SU-DHL-6 (cell line): ENCODE results near the gene ACOT12.

Experiments
- H2AFZ ChIP-seq: fragments of 200-600 bp; sonication (generic); 2 replicates; pipeline ENCODE4 v1.6.1; 2014; ENCODE audit warnings: low read depth, mild to moderate bottlenecking, moderate library complexity, mixed read lengths, antibody characterized with exemption, low read length; ENCODE audit not compliant: severe bottlenecking
- H3F3A ChIP-seq: fragments of 200-600 bp; shearing (Covaris generic); 2 replicates; pipeline ENCODE4 v1.6.0; 2016; ENCODE audit warnings: antibody characterized with exemption, mild to moderate bottlenecking; ENCODE audit not compliant: insufficient read depth
- H3K27ac ChIP-seq: fragments of 200-600 bp; sonication (generic); 2 replicates; pipeline ENCODE4 v1.5.1; 2016; ENCODE audit warnings: low read depth, mild to moderate bottlenecking, low read length, moderate library complexity, mixed read lengths
- H3K27me3 ChIP-seq: fragments of 200-600 bp; sonication (generic), shearing (Covaris generic); 2 replicates; pipeline ENCODE4 v1.6.0; 2014; ENCODE audit warnings: mild to moderate bottlenecking, low read length
- H3K36me3 ChIP-seq: fragments of 200-600 bp; sonication (generic); 2 replicates; pipeline ENCODE4 v1.6.1; 2014; ENCODE audit warnings: mild to moderate bottlenecking, low read length, mixed read lengths
- H3K4me2 ChIP-seq: fragments of 300-600, 200-600 bp; shearing (Covaris generic), sonication (generic); 2 replicates; pipeline ENCODE4 v1.6.0; 2014; ENCODE audit warnings: low read length, low read depth, mild to moderate bottlenecking; ENCODE audit not compliant: poor library complexity, severe bottlenecking
- H3K4me3 ChIP-seq: fragments of 200-600 bp; sonication (generic); 2 replicates; pipeline ENCODE4 v1.5.1; 2014; ENCODE audit warnings: antibody characterized with exemption, low read length, mild to moderate bottlenecking, mixed read lengths; ENCODE audit not compliant: insufficient read depth, poor library complexity, severe bottlenecking
- H3K79me2 ChIP-seq: fragments of 200-600 bp; sonication (generic); 2 replicates; pipeline ENCODE4 v1.6.1; 2014; ENCODE audit warnings: mild to moderate bottlenecking, low read length, moderate library complexity; ENCODE audit not compliant: insufficient read depth
- H3K9ac ChIP-seq: fragments of 200-600 bp; sonication (generic); 2 replicates; pipeline ENCODE4 v1.7.0; 2014; ENCODE audit warnings: mild to moderate bottlenecking, low read length
- H3K9me2 ChIP-seq: fragments of 200-600 bp; sonication (generic); replicated peaks from 2 replicates; pipeline ENCODE4 v1.6.1; 2014; ENCODE audit warnings: low read length; ENCODE audit not compliant: insufficient read depth
- H3K9me3 ChIP-seq: fragments of 200-600 bp; sonication (generic); 2 replicates; pipeline ENCODE4 v1.6.1; 2014; ENCODE audit warnings: low read length, mixed read lengths; ENCODE audit not compliant: insufficient read depth
- H4K20me1 ChIP-seq: fragments of 200-600 bp; sonication (generic); 2 replicates; pipeline ENCODE4 v1.6.1; 2014; ENCODE audit warnings: low read depth, mild to moderate bottlenecking, antibody characterized with exemption, low read length, moderate library complexity, mixed read lengths
- CTCF ChIP-seq: fragments of 200-600 bp; sonication (generic); IDR thresholded peaks from one replicate; pipeline ENCODE4 v1.5.1; 2017; ENCODE audit warnings: antibody characterized with exemption, mild to moderate bottlenecking, low read length, moderate library complexity; ENCODE audit not compliant: insufficient read depth, poor library complexity, severe bottlenecking
- EZH2phosphoT487 ChIP-seq: fragments of 200-600 bp; sonication (generic), shearing (Covaris generic); conservative IDR thresholded peaks from 2 replicates; pipeline ENCODE4 v1.6.1; 2018; ENCODE audit warnings: mild to moderate bottlenecking, antibody characterized with exemption, low read length, moderate library complexity, mixed read lengths

The ACOT12 gene

GRCh38 chr5:81426359-81427030 lies 32.6 kb upstream of the ACOT12 start:
- Histone ChIP-seq H3K9me2 (no peaks in the 10 kb centered on the region), H4K20me1 (no peaks in the 10 kb centered on the region), H3K9ac (no peak overlapping the region), H3K27ac (peak overlapping the region; percentile 17; the same call in 1 of the 2 replicates), H2AFZ (no peak overlapping the region), H3K27me3 (no peaks in the 10 kb centered on the region), H3K4me3 (no peak overlapping the region), H3F3A (peaks cover 15% of the 10 kb centered on the region; the same call in 1 of the 2 replicates), H3K79me2 (no peaks in the 10 kb centered on the region), H3K9me3 (no peaks in the 10 kb centered on the region), H3K4me2 (no peak overlapping the region), H3K36me3 (0 out of 2 replicates have a peak, but pooled peaks cover 3% of the 10 kb centered on the region)
- TF ChIP-seq EZH2phosphoT487 (no peak), CTCF (no peak)

GRCh38 chr5:81425569-81425968 lies 31.6 kb upstream of the ACOT12 start:
- no peaks in the 10 kb centered on the region for H4K20me1 ChIP-seq
- H3K4me3 ChIP-seq: no peak overlapping the region
- no peaks in the 10 kb centered on the region for H3K79me2 ChIP-seq
- no peaks in the 10 kb centered on the region for H3K9me2 ChIP-seq
- no peak overlapping the region for H3K9ac ChIP-seq
- H3K36me3 ChIP-seq: 0 out of 2 replicates have a peak, but pooled peaks cover 3% of the 10 kb centered on the region
- no peak overlapping the region for H2AFZ ChIP-seq
- no peaks in the 10 kb centered on the region for H3K27me3 ChIP-seq
- H3K27ac ChIP-seq: 0 out of 2 replicates have a peak overlapping the region, but pooled peaks have one; percentile 17
- no peak overlapping the region for H3K4me2 ChIP-seq
- TF ChIP-seq EZH2phosphoT487 (no peak), CTCF (peak; percentile 66)
- H3F3A ChIP-seq: peaks cover 15% of the 10 kb centered on the region; the same call in 1 of the 2 replicates
- no peaks in the 10 kb centered on the region for H3K9me3 ChIP-seq

GRCh38 chr5:81424728-81425127 lies 30.8 kb upstream of the ACOT12 start:
- no peaks in the 10 kb centered on the region for H3K9me2 ChIP-seq
- no peak for TF ChIP-seq CTCF
- no peak for TF ChIP-seq EZH2phosphoT487
- H3F3A ChIP-seq: peaks cover 15% of the 10 kb centered on the region; the same call in 1 of the 2 replicates
- H3K9me3 ChIP-seq: no peaks in the 10 kb centered on the region
- no peak overlapping the region for H3K4me3 ChIP-seq
- H3K27ac ChIP-seq: no peak overlapping the region
- peaks cover 8% of the 10 kb centered on the region; the same call in 1 of the 2 replicates for H3K36me3 ChIP-seq
- H2AFZ ChIP-seq: no peak overlapping the region
- no peak overlapping the region for H3K4me2 ChIP-seq
- no peaks in the 10 kb centered on the region for H3K27me3 ChIP-seq
- H3K79me2 ChIP-seq: no peaks in the 10 kb centered on the region
- H3K9ac ChIP-seq: no peak overlapping the region
- no peaks in the 10 kb centered on the region for H4K20me1 ChIP-seq
